BJ (cell line): ENCODE measurements around the gene WDTC1. TPM values are rescaled to one million over a fixed set of nuclear protein-coding genes. Genes with fewer than 3 reads are reported as not detected.

Source experiments
- CTCF ChIA-PET: fragments of 350-600 bp; formaldehyde crosslinking; extraction: SDS; loops from one replicate; lab custom pipeline; 2021; ENCODE audit warnings: antibody characterized with exemption, inconsistent platforms; lab: Yijun Ruan, JAX
- POLR2A ChIA-PET: fragments of 300-600 bp; sonication (Branson Sonifier 250); formaldehyde crosslinking; extraction: SDS; loops from one replicate; lab custom pipeline; 2021; ENCODE audit warnings: antibody characterized with exemption; lab: Charles Lee
- DNase-seq: peaks from one replicate; pipeline ENCODE4 v3.0.0-alpha.2; 2011; ENCODE audit warnings: low read depth
- H3K27me3 ChIP-seq: 2 replicates; pipeline ENCODE4 v1.6.0; 2011; ENCODE audit warnings: low read length; ENCODE audit not compliant: control insufficient read depth, insufficient read depth
- H3K36me3 ChIP-seq: 2 replicates; pipeline ENCODE4 v1.5.1; 2011; ENCODE audit warnings: low read length; ENCODE audit not compliant: control insufficient read depth, insufficient read depth
- H3K4me3 ChIP-seq: 2 replicates; pipeline ENCODE4 v1.5.1; 2011; ENCODE audit warnings: low read depth, mild to moderate bottlenecking, control low read depth, low read length
- CTCF ChIP-seq: IDR thresholded peaks from 2 replicates; pipeline ENCODE4 v1.5.1; 2011; ENCODE audit warnings: low read depth, mild to moderate bottlenecking, control low read depth, inconsistent platforms, low read length, moderate library complexity; ENCODE audit not compliant: insufficient read depth
- polyA plus RNA-seq: library from polyadenylated mRNA; depleted of rRNA; stranded (reverse); fragments of >200 nt; gene quantifications from 2 replicates; pipeline ENCODE4 v1.2.3, GENCODE V29; 2011

The WDTC1 gene
- polyA plus RNA-seq, 1 experiment = 16.4 TPM

- POLR2A ChIA-PET = no interaction called here
- CTCF ChIA-PET = interaction anchor here (0.8 to 4.1 kb wide), 10 partner anchors 9 to 258 kb away, joined by 3 to 37 read pairs (median 4); no protein-coding TSS in a partner anchor
- peak overlapping the region; percentile 52 for H3K4me3 ChIP-seq
- no peak for TF ChIP-seq CTCF
- no peaks in the 10 kb centered on the region for H3K27me3 ChIP-seq
- peaks cover 4% of the 10 kb centered on the region for H3K36me3 ChIP-seq
- no peak for DNase-seq
Observed at GRCh38 chr1:27348861-27349783, 114.7 kb downstream of the WDTC1 start.

- Histone ChIP-seq H3K36me3 (peaks cover 4% of the 10 kb centered on the region), H3K27me3 (no peaks in the 10 kb centered on the region), H3K4me3 (peak overlapping the region; percentile 52)
- peak; percentile 10 for DNase-seq
- POLR2A ChIA-PET = no interaction called here
- CTCF ChIA-PET = interaction anchor here (1.0 to 4.1 kb wide), 7 partner anchors 8 to 257 kb away, joined by 3 to 37 read pairs (median 4); no protein-coding TSS in a partner anchor
- TF ChIP-seq CTCF = no peak
Observed at GRCh38 chr1:27349784-27350662, 115.6 kb downstream of the WDTC1 start.

GRCh38 chr1:27350663-27351540, 116.5 kb downstream of the WDTC1 start:
- TF ChIP-seq CTCF = 0 out of 2 replicates have a peak, but pooled peaks have one; percentile 4
- H3K36me3 ChIP-seq = peaks cover 11% of the 10 kb centered on the region
- no peak for DNase-seq
- no peak overlapping the region for H3K4me3 ChIP-seq
- H3K27me3 ChIP-seq = no peaks in the 10 kb centered on the region
- ChIA-PET POLR2A (no interaction called here), CTCF (interaction anchor here (0.7 to 4.1 kb wide), 5 partner anchors 17 to 53 kb away, joined by 3 to 37 read pairs (median 4); no protein-coding TSS in a partner anchor)

- no peak for TF ChIP-seq CTCF
- Histone ChIP-seq H3K36me3 (peaks cover 14% of the 10 kb centered on the region), H3K4me3 (no peak overlapping the region), H3K27me3 (no peaks in the 10 kb centered on the region)
- ChIA-PET POLR2A (no interaction called here), CTCF (interaction anchor here (0.7 to 4.1 kb wide), 4 partner anchors 18 to 54 kb away, joined by 3 to 37 read pairs (median 4); no protein-coding TSS in a partner anchor)
- DNase-seq = no peak
Observed at GRCh38 chr1:27351541-27352107, 117.2 kb downstream of the WDTC1 start.
